Measurements from ENCODE around the gene IFI30. TPM values are rescaled to one million over a fixed set of nuclear protein-coding genes. Genes with fewer than 3 reads are reported as not detected.

The IFI30 gene
- total and polyA plus RNA-seq, 2 donors (not counting 3 experiments of a cell fraction or from before 2014, with no cell fraction given) = 1.1 to 1.6 TPM

- DNase-seq (ENCODE audit: low read depth, low spot score) (no peak), FAIRE-seq (no peak)
- H2AFZ ChIP-seq (ENCODE audit: low read depth, low read length) = no peak overlapping the region
- no TSS peak for BruUV-seq (replicated peaks)
- intact Hi-C loops (cut with micrococcal nuclease) (no loop called here), dilution Hi-C loops (cut with MboI; ENCODE audit: extremely low pct_ligation_motif_present, low sequenced_read_pairs) (no loop called here)
- no peaks in the 10 kb centered on the region for H3K9me1 ChIP-seq (replicated peaks; ENCODE audit: control insufficient read depth, extremely low read depth, insufficient read depth, low read length)
- TF ChIP-seq POLR2A (IDR thresholded peaks at IDR 0.05; ENCODE audit: low read depth, low read length) (no peak), GATA2 (IDR thresholded peaks at IDR 0.05; ENCODE audit: insufficient read depth, insufficient read length, low read depth, low read length) (no peak), MYC (IDR thresholded peaks at IDR 0.05; ENCODE audit: low read depth, low read length) (no peak), FOS (IDR thresholded peaks at IDR 0.05; ENCODE audit: borderline replicate concordance, insufficient read depth, low read length) (no peak), POLR2AphosphoS5 (IDR thresholded peaks at IDR 0.05; ENCODE audit: insufficient read depth, low read depth, low read length) (no peak), JUN (IDR thresholded peaks at IDR 0.05; ENCODE audit: borderline replicate concordance, insufficient read depth, insufficient read length, low read depth) (no peak), EZH2 (IDR thresholded peaks at IDR 0.05; ENCODE audit: borderline replicate concordance, low read depth, low read length, severe bottlenecking) (no peak), CTCF (IDR thresholded peaks at IDR 0.05; ENCODE audit: extremely low read depth in 1 of 2, insufficient read depth in 1 of 2, low read depth in 1 of 2, low read length in 2 of 2) (no peak)
- TF ChIP-seq, protein P1, sequence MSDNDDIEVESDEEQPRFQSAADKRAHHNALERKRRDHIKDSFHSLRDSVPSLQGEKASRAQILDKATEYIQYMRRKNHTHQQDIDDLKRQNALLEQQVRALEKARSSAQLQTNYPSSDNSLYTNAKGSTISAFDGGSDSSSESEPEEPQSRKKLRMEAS (IDR thresholded peaks at IDR 0.05; ENCODE audit: insufficient read depth, insufficient read length) = no peak
- peaks cover 6% of the 10 kb centered on the region for H3K4me1 ChIP-seq (ENCODE audit: control insufficient read depth, extremely low read depth, insufficient read depth, low read length)
- no peak overlapping the region for H3K27ac ChIP-seq (ENCODE audit: insufficient read depth, low read depth, low read length)
- no peaks in the 10 kb centered on the region for H3K79me2 ChIP-seq (ENCODE audit: control insufficient read depth, insufficient read depth, low read length)
- no peaks in the 10 kb centered on the region for H3K36me3 ChIP-seq (ENCODE audit: control insufficient read depth in 2 of 2, extremely low read depth in 1 of 2, insufficient read depth in 2 of 2, low read length in 2 of 2)
- no peak overlapping the region for H3K4me2 ChIP-seq (ENCODE audit: insufficient read depth, low read length)
- H3K4me3 ChIP-seq (replicated peaks in 1 of 3; ENCODE audit: insufficient read depth in 1 of 3, low read depth in 1 of 3, low read length in 3 of 3) = no peak overlapping the region
- H3K9ac ChIP-seq (replicated peaks; ENCODE audit: extremely low read depth, insufficient read depth, low read length) = no peak overlapping the region
- ChIA-PET POLR2A (no interaction called here), CTCF (interaction anchor here (1.2 to 3.9 kb wide), 5 partner anchors 13 to 108 kb away, joined by 3 to 18 read pairs (median 4); no protein-coding TSS in a partner anchor)
- H4K20me1 ChIP-seq (replicated peaks; ENCODE audit: control insufficient read depth, extremely low read depth, insufficient read depth, low read length) = no peaks in the 10 kb centered on the region
- H3K9me3 ChIP-seq (replicated peaks; ENCODE audit: control insufficient read depth, insufficient read depth, low read length) = no peaks in the 10 kb centered on the region
- peaks cover 4 to 5% of the 10 kb centered on the region in 2 experiments for H3K27me3 ChIP-seq (ENCODE audit: control insufficient read depth in 2 of 2, insufficient read depth in 2 of 2, low read length in 2 of 2)
These were observed 47.1 kb downstream of the IFI30 start for GRCh38 chr19:18220632-18221275.

All from endothelial cell of umbilical vein (primary cell).